NCI-H774 (cell line): ENCODE results near the gene U2AF1L4.

Source experiments
- DNase-seq: peaks from one replicate; lab custom pipeline; 2025; lab: John Stamatoyannopoulos, UW

U2AF1L4 gene

DNA sequence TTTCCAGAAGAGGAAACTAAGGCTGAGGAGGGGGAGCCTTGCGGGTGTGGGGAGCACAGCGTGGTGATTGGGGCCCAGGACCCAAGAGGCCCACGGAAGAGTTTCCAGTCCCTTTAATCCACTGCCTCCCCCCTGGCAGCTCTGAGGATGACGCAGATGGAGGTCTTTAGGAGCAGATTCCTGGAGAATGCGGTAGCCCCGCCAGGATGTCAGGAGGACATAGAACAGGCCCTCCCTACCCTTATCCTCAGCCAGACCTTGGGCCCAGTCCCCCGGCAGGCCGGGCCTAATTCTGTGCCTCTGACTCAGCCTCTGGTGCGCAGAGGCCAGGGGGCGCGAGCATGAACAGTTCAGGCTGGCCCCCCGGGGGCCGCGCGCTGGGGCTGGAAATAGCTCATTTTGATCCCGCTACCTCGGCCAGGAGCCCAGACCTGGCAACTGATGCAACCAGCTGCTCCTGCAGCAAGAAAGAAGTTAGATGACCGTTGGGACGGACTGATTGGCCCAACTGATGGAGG lies 12.1 kb upstream of the U2AF1L4 start:
- peak; percentile 63 for DNase-seq

DNA sequence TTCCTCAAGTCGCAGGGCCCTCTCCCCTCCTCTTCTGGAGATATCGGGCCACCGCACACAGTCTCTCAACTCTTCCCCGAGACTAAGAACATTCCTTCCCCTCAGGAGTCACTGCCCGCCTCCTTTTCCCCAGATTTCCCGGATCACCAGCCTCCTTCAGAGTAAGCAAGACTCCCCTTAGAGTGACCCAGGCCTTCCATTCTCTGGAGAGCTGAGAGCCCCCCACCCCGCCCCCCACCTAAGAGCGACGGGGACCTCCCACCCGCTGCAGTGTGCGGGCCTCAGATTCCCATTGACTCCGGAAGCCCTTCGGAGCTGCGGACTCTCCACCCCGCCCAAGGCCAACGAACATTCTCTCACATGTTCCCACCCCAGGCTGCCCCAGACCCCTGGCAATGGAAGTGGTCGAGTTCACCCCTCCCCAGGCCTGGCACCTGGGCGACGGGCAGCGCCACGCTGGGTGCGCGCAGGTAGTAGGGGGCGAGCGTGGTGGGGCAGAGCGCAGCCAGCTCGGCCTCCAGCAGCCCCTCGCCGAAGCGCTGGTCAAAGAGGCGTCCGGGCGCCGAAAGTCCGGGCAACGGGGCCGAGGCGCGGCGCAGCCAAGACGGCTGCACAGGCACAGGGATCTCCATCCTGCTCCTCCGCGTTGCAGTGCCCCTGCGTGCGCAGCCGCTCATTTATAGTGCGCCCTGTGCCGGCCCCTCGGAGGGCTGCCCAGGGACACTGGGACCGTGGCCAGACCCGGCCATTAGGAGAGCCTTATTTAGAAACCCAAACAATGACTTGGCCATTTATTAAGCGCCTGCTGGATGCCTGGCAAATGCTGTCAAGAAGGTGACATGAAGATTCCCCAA lies 11.4 kb upstream of the U2AF1L4 start, which contains the start of gene HSPB6:
TSS of gene HSPB6 (minus strand) at position 653 of the 854 bp plus-strand sequence. CDS start at position 632, 21 bp downstream.
- no peak for DNase-seq

DNA sequence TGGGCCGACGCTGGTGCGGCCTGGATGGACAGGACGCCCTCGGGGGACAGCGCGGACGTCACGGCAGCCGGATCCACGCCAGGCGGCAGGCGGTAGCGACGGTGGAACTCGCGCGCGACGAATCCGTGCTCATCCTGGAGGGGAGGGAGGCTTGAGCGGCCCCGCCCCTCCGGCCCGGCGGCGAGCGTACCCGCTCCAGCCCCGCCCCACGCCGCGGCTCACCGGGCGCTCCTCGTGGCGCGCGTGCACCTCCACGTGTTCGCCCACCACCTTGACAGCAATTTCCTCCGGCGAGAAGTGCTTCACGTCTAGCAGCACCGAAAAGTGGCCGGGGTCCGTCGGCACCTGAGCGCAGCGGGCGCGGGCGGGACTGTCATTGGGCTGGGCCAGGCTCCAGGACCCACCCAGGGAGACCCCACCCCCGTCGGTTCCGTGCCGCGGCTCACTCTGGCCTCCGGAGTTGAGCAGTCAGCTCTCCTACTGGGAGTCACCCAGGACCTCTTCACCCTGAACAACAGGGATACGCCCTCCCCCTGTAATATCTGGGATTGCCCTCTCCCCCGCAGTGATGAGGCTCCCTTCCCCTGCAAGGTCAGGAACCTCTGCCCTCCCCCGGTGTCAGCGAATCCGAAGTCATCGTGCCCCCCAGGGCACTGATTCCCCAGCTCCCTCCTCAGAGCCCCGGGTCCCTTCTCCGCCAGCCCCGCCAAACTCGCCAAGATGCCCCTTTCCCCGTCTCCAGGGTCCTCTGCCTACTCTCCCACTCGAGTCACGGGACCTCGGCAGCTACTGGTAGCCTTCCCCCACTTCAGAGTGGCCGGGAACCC lies 10.5 kb upstream of the U2AF1L4 start:
- DNase-seq, result no peak

DNA sequence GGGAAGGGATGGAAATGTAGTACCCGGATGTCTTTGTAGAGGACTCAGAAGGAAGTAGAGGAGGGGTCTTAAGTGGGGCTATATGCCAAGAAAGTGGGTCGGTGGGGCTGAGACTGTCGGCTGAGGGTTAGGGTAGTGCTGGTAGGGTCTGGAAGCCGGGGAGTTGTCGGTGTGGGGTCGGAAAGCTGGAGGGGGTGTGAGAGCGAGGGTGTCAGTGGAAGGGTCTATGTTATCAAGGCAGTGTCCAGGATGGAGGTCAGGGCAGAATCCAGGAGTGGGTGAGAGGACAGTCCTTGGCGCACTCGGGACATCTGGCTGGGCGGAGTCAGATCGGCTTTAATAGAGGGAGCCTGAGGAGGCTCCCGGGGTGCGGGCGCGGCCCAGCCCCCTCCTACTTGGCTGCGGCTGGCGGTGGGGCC lies 9.9 kb upstream of the U2AF1L4 start:
- no peak for DNase-seq

DNA sequence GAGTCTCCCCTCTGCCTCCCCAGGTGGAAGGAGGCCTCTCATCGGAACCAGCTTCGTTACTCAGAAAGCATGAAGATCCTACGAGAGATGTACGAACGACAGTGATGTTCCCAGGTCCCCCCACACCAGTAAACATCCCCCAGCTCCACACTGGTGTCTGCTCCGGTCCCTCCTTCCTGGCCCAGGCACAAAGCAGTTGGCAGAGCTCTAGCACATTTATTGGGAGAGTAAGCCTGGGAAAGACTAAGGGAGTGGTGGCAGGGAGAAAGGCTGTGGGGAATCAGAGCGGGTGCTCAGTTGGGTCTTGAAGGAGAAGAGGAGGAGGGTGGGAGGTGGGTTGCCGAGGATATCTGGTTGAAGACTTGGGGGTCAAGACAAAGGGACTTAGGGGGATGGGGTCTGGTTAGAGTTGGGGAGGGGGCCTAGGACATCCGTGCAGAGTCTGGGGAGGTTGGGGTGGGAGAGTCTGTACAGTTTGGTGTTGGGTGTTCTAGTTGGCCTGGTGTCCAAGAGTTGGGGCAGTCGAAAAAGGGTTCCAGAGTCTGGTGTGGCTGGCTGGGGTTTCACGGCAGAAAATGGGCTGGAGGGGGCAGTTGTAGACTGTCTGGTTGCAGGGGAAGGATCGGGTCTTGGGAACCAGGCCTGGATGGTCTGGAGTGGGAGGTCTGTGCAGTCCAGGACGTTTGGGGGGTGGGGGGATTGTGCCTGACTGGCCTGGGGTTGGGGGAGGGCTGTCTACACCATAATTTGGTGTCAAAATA lies 9.3 kb upstream of the U2AF1L4 start:
- DNase-seq, result no peak

DNA sequence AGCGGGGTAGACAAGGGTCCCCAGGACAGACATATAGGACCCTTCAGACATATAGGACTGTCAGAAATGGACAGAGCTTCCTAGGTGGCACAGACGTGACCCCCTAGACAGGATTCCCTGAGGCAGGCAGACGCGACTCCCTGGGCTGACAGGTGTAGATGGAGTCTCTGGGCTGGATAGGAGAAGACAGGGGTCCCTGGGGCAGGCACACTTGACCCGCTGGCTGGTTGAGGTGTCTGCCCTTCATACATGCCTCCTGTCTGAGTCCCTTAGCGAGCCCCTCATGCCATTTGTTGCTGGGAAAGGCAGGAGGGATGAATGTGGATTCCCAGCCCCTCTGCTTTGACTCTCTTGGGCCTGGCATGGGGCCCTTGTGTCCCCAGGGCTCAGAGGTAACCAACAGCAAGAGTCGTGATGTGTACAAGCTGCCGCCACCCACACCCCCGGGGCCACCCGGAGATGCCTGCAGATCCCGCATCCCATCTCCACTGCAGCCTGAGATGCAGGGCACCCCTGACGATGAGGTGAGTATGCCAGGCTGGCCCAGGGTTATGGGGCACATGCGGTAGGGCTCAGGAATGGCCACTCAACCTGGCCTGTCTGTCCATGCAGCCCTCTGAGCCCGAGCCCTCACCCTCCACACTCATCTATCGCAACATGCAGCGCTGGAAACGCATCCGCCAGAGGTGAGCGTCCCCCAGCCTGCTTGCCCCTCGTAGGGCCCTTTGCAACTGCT lies 8.6 kb upstream of the U2AF1L4 start:
- no peak for DNase-seq

DNA sequence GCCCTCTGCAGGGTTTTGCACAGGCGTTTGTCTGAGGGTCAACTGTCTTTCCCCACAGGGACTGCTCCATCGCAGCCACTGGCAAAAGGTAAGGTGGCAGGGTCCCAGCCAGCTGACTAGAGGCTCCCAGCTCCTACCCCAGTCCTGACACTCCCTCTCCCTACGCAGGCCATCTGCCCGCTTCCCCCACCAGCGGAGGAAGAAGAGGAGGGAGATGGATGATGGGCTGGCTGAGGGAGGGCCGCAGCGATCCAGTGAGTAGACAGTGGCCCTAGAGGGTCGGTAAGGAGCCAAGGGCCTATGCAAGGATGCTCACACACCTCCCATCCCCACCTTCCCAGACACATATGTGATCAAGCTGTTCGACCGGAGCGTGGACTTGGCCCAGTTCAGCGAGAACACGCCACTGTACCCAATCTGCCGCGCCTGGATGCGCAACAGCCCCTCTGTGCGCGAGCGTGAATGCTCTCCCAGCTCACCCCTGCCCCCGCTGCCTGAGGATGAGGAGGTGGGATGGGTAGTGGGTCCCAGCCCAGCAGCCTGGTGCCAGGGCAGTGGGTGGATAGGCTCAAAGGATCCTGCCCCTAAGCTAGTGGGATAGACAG lies 7.6 kb upstream of the U2AF1L4 start:
- no peak for DNase-seq

DNA sequence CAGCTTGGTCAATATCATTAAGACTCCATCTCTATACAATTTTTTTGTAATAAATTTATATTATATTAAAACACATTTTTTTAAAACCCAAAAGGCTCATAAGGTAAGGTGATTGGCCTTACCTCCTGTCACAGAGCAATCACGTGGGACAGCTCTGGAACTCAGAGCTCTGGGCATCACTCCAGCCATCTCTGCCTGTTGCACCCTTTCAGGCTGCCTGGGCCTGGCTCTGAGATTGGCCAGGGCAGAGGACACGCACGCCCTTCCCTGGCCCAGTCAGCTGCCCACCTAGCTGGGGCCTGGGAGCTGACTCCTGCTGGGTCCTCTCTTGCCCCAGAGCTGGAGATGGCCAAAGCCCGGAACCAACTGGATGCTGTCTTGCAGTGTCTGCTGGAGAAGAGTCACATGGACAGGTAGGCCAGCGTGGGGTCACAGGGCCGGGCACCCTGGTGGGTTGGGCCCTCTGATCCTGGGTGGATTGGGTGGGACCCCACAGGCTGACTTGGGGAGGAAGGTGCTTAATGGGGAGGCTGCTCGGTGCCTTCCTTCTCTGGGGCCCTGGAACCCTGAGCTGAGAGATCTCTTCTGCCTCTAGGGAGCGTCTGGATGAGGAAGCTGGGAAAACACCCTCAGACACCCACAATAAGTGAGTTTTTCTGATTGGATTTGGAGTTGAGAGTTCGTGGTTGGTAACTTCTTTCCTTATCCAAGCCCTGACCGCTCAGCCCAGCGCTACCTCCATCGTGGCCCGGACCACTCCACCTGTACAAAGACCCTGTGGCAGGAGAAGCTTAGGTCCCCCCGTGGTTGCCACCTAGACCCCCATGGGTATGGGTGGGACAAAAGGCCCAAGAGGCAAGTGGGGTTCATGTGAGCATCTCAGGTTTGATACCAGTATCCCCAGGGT lies 6.9 kb upstream of the U2AF1L4 start:
- DNase-seq, result no peak

DNA sequence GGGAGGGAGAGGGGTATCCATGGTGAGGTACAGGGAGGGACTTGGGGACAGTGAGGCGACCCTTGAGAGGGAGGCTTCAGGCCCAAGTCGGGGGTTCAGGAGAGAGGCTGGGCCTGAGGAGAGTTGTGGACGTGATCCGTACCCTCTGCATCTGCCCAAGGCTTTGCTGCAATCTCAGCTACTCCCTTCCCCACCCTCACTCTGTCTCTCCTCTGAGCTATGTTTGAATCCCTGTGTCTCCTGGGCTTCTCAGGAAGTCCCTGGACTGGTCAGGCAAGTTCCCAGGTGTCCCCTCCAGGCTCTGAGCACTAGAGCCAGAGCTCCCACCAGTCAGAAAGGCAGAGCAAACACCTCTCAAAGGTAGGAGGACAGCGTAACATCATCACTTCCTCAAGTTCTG lies 4.9 kb upstream of the U2AF1L4 start:
- no peak for DNase-seq

DNA sequence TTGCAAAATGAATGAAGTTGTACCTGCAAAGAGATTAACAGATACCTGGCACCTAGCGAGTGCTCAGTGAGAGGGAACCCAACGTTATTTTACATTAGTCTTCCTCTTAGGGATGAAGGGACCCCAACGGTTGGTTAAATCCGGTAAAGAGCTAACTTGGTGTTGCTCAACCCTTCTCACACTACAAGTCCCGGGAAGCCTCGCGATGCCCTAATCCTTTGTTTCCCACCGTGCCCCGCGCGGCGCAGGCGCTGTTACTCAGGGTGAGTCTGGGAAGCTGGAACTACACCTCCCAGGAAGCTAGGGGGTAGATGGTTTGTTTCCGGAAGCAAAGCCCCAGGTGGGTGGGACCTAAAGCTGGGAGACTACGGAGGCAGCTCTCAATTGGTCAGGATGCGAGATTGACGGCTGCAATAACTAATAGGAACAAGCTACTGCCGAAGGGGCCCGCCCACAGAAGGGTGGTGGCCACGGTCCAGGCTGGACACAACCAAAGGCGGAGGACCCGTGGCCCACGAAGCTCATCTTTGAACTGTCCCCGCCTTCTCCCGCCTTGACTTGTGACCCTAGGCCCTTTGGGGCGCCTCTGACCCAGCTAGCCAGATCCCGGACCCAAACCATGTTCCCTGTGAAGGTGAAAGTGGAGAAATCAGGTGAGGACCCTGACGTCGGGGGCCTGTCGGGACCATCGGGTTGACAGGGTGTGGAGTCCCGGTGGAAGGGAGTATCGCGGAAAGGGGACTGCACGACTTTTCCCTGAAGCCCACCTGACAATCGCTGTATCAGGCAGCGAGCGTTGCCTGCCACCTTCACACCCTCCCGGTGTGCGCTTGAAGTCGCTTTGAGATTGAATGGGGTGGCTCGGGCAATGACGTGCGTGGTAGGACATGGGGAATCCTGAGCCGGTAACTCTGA lies 3.1 kb upstream of the U2AF1L4 start, which contains the start of gene LIN37:
TSS of gene LIN37 (plus strand) at position 471 of the 915 bp plus-strand sequence. CDS start at position 620, 149 bp downstream.
- DNase-seq, result peak; percentile 97

DNA sequence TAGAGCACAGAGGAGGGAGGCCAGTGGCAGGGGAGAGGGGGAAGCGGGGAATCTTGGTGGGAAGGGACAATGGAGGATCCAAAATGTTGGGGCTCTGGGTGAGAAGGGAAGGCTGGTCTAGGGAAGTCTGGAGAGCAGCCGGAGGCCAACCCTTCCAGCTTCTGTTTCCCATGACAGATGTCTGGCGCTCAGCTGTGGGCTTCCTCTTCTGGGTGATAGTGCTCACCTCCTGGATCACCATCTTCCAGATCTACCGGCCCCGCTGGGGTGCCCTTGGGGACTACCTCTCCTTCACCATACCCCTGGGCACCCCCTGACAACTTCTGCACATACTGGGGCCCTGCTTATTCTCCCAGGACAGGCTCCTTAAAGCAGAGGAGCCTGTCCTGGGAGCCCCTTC lies 1.3 kb upstream of the U2AF1L4 start:
- DNase-seq, result no peak

DNA sequence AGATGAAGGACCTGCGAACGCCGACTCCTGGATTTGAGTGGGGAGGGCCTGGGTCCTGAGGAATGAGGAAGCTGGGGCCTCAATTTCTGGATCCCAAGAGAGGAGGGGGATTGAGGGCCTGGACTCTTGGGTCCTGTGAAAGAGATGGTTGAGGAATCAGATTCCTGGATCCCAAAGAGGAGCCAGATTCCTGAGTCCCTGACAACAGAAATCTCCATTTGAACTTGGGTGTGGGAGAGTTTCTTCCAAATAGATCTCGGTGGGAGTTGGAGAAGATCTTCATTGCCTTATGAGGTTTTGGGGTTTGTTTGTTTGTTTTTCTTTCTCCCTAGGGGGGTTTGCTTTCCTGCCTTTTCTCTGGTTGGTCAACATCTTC lies 857 bp upstream of the U2AF1L4 start:
- DNase-seq, result no peak

DNA sequence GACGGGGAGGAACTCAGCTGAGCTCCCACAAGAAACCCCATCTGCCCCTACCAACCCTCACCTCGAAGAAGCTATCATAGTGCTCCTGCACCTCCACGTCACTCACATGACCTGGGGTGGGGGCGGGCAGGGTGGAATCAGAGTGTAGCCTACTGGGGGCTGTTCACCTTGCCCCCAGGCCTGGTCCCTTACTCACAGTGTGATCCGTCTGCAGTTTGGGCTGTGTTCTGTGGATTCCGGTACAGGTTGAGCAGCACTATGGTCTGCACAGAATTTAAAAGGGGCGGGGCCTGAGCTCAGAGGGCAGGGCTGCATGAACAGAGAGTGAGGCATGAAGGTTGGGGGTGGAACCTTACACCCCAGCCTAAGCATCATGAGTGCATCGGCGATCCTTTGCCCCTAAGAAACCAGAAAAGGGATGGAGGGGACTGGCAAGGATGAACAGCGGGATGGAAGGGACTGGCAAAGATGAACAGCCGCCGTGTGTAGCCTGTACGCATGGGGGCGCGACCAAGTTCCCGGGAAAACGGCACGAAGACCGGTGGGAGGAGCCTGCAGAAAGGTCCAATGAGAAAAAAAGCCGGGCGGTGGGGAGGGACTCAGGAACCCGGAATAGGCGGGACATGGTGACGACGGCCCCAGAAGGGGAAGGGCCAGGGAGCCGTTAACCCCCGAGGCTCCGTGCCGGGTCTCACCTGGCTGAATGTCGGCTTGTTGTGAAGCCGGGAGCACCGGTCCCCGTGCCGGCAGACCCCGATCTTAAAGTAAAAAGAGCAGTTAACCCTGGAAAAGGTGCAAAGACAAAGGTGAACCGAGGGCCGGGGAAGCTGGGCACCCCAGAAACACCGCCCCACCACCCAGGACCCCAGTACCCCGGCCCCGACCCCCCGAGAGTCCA lies 539 bp downstream of the U2AF1L4 start:
- DNase-seq, result peak; percentile 92

DNA sequence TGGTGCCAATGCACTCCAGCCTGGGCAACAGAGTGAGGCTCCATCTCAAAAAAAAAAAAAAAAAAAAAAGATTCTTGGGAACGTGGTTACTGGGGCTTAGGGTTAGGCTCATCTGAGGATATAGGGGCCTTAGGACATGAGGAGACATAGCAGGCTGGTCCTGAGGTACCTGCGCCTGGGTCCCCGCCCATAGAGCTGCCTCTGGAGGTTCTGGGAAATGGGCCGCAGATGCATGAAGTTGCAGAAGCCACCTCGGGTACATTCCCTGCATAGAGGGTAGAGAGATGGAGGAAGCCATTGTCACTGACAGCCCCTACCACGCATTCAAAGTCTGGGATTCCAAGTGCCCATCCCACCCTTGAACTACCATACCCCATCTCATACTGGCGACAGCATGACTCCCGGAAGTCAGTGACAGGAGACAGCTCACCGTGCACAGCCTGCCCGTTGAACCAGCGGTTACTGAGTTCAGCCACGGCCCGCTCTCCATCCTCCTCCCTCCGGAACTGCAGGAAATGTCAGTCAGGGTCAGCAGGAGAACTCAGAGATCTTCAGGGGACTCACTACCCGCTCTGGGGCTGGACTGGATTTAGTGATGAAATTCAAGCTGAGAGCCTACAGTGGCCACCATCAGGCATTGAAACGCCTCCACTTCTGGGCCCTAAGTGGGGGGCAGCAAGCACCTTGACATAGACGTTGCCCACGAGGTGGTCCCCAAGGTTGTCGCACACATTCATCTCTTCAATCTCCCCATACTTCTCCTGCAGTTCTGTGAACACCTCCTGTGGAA lies 1.4 kb downstream of the U2AF1L4 start:
- no peak for DNase-seq

DNA sequence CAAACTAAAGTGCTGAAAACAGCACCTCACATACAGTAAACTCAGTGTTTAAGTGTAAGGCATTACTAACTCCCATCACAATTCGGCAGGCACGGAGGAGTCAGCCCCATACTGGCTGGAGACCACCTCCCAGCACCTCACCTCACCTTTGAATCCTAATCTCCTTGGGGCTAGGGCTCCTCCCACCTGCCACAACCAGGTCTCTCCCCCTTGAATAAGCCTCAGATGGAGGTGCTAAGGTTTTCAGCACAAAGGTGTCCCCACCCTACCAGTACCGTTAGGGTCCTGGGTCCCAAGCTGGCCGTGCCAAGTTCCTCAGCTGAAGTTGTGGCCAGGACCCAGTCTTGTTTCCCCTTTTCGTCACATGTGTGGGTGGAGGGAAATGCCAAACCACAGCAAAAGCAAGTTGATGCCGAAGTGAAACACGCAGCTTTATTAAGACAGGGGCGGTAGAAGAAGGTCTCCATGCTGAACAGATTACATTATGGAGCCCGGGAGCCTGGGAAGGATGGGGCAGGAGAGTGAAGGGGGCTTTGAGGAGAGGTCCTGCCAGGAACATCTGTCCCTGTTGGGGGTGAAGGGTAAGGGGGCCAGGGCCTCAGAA lies 3.0 kb downstream of the U2AF1L4 start, which contains the start of gene IGFLR1:
TSS of gene IGFLR1 (minus strand) at position 332 of the 604 bp plus-strand sequence. CDS start 1,272 bp downstream, outside the sequence.
- DNase-seq, result no peak

DNA sequence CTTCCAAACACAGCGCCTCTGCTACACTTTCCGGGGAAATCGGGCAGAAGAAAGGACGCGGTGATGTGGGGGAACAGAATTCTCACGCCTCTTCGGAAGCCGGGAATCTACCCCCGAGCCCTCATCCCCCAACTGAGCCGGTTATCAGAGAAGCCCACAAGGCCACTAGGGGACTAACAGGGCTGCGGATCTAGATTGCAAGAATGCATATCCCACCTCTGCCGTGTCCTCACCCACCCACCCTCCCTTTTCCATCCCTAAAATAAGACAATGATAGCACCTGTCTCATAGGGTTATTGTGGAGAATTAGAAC lies 4.1 kb downstream of the U2AF1L4 start:
- no peak for DNase-seq
